ENCODE measurements around the gene ARID4B. TPM values are rescaled to one million over a fixed set of nuclear protein-coding genes. Genes with fewer than 3 reads are reported as not detected.
"Not testable (repeated sequence)": the region's sequence is repeated elsewhere in the genome, so short reads cannot be mapped to it uniquely, and the experiment has no call there.

ARID4B gene
- total RNA-seq, 2 experiments from 2014 or later, result 38.8 to 41.9 TPM

- DNase-seq, result no peak
- ChIA-PET CTCF (interaction anchor here (0.8 to 1.8 kb wide), 8 partner anchors 11 to 142 kb away, joined by 3 to 11 read pairs (median 4); no protein-coding TSS in a partner anchor), POLR2A (no interaction called here)
- Mint-ChIP-seq H3K4me3 (peak overlapping the region; percentile 15), H3K27ac (peak overlapping the region; percentile 73), H3K4me1 (ENCODE audit: low read depth) (peaks cover 70% of the 10 kb centered on the region), H3K9me3 (peaks cover 2% of the 10 kb centered on the region), H3K36me3 (ENCODE audit: low read depth) (peaks cover 8% of the 10 kb centered on the region), H3K27me3 (no peaks in the 10 kb centered on the region)
- ATAC-seq, result peak; percentile 73
- TF ChIP-seq, protein P1, sequence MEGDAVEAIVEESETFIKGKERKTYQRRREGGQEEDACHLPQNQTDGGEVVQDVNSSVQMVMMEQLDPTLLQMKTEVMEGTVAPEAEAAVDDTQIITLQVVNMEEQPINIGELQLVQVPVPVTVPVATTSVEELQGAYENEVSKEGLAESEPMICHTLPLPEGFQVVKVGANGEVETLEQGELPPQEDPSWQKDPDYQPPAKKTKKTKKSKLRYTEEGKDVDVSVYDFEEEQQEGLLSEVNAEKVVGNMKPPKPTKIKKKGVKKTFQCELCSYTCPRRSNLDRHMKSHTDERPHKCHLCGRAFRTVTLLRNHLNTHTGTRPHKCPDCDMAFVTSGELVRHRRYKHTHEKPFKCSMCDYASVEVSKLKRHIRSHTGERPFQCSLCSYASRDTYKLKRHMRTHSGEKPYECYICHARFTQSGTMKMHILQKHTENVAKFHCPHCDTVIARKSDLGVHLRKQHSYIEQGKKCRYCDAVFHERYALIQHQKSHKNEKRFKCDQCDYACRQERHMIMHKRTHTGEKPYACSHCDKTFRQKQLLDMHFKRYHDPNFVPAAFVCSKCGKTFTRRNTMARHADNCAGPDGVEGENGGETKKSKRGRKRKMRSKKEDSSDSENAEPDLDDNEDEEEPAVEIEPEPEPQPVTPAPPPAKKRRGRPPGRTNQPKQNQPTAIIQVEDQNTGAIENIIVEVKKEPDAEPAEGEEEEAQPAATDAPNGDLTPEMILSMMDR (IDR thresholded peaks at IDR 0.05), result no peak
- intact Hi-C loops (cut with micrococcal nuclease), result no loop called here
Observed at GRCh38 chr1:235275223-235275622, 52.8 kb downstream of the ARID4B start.

DNA sequence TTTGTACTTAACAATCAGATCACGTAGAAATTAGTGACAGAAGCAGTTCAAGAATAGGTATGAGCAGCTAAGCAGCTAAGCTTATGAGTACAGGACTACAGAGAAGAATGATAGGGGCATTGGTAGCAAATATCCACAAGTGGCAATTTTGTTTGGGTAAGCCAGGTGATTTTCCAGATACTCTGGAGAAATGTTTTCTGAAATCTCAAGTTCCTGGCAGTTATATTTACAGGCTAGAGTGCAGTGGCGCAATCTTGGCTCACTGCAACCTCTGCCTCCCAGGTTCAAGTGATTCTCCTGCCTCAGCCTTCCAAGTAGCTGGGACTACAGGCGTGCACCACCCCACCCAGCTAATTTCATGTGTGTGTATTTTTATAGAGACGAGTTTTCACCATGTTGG is 55.1 kb downstream of the ARID4B start:
- POLR2A ChIA-PET, result no interaction called here

DNA sequence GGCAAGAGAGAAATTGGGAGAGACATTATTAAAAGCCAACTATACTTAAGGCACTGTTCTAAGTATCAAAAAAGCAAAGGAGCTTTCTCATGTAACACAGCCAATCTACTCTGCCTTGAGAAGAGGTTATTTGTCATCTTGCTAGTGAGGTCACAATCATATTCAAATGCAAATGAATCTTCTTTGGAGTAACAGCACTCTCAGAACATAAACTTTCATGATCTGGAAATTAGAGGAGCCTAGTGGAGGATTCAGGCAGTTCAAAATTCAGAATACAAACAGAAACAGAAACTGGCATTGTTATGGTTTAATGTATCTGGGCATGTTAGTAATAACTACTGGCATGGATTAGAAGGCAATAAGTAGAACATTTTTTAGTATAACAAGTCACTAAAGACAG is 57.4 kb downstream of the ARID4B start:
- H3K36me3 Mint-ChIP-seq (ENCODE audit: low read depth), result peaks cover 1% of the 10 kb centered on the region
- no peak for DNase-seq
- H3K9me3 Mint-ChIP-seq, result peaks cover 2% of the 10 kb centered on the region
- peak overlapping the region; percentile 73 for H3K27ac Mint-ChIP-seq
- no peak overlapping the region for H3K4me3 Mint-ChIP-seq
- intact Hi-C loops (cut with micrococcal nuclease), result no loop called here
- peak; percentile 85 for ATAC-seq
- H3K27me3 Mint-ChIP-seq, result no peaks in the 10 kb centered on the region
- TF ChIP-seq, protein P1 (IDR thresholded peaks at IDR 0.05), result peak; percentile 12
- CTCF ChIA-PET, result interaction anchor here (0.7 to 1.0 kb wide), 3 partner anchors 12 to 146 kb away, joined by 3 to 5 read pairs (median 4); no protein-coding TSS in a partner anchor
- POLR2A ChIA-PET, result interaction anchor here (0.7 to 1.5 kb wide), 4 partner anchors 12 to 59 kb away, joined by 3 to 4 read pairs (median 4); no protein-coding TSS in a partner anchor
- peaks cover 61% of the 10 kb centered on the region for H3K4me1 Mint-ChIP-seq (ENCODE audit: low read depth)

More for the DNA sequence above, 55.1 kb downstream of the ARID4B start:
- no peak overlapping the region for H3K27ac Mint-ChIP-seq
- H3K9me3 Mint-ChIP-seq, result peaks cover 4% of the 10 kb centered on the region
- H3K36me3 Mint-ChIP-seq (ENCODE audit: low read depth), result peaks cover 4% of the 10 kb centered on the region
- H3K4me3 Mint-ChIP-seq, result no peak overlapping the region
- CTCF ChIA-PET, result interaction anchor here (1.4 to 2.4 kb wide), 4 partner anchors 14 to 144 kb away, joined by 4 to 8 read pairs (median 4); no protein-coding TSS in a partner anchor
- no peak for DNase-seq
- H3K27me3 Mint-ChIP-seq, result no peaks in the 10 kb centered on the region
- TF ChIP-seq, protein P1 (IDR thresholded peaks at IDR 0.05), result no peak
- H3K4me1 Mint-ChIP-seq (ENCODE audit: low read depth), result peaks cover 61% of the 10 kb centered on the region
- ATAC-seq, result no peak
- intact Hi-C loops (cut with micrococcal nuclease), result no loop called here

DNA sequence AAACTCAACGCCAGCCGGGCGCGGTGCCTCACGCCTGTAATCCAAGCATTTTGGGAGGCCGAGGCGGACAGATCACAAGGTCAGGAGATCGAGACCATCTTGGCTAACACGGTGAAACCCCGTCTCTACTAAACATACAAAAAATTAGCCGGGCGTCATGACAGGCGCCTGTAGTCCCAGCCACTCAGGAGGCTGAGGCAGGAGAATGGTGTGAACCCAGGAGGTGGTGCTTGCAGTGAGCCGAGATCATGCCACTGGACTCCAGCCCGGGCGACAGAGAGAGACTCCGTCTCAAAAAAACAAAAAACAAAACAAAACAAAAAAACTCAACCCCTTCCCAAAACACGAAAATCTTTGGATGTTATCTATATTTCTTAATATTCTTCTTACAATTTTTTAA is 58.0 kb downstream of the ARID4B start:
- H3K9me3 Mint-ChIP-seq; H3K27me3 Mint-ChIP-seq; H3K4me3 Mint-ChIP-seq; H3K36me3 Mint-ChIP-seq (ENCODE audit: low read depth); H3K27ac Mint-ChIP-seq; intact Hi-C loops (cut with micrococcal nuclease); ATAC-seq; DNase-seq: not testable (repeated sequence)
- peaks cover 57% of the 10 kb centered on the region for H3K4me1 Mint-ChIP-seq (ENCODE audit: low read depth)
- CTCF ChIA-PET, result interaction anchor here (0.7 to 2.1 kb wide), 4 partner anchors 11 to 147 kb away, joined by 3 to 7 read pairs (median 4); no protein-coding TSS in a partner anchor
- POLR2A ChIA-PET, result interaction anchor here (0.7 to 1.5 kb wide), 3 partner anchors 11 to 58 kb away, joined by 3 to 4 read pairs (median 4); no protein-coding TSS in a partner anchor

GRCh38 chr1:235268379-235269125 is 59.4 kb downstream of the ARID4B start:
- intact Hi-C loops (cut with micrococcal nuclease), result no loop called here
- POLR2A ChIA-PET, result interaction anchor here (1.5 kb wide), 1 partner anchor 10 kb away, joined by 3 read pairs; no protein-coding TSS in a partner anchor
- Mint-ChIP-seq H3K4me3 (no peak overlapping the region), H3K36me3 (ENCODE audit: low read depth) (peaks cover 1% of the 10 kb centered on the region), H3K9me3 (peaks cover 2% of the 10 kb centered on the region), H3K4me1 (ENCODE audit: low read depth) (peaks cover 59% of the 10 kb centered on the region), H3K27me3 (no peaks in the 10 kb centered on the region), H3K27ac (peak overlapping the region; percentile 42)
- TF ChIP-seq, protein P1 (IDR thresholded peaks at IDR 0.05), result no peak
- no peak for ATAC-seq
- CTCF ChIA-PET, result interaction anchor here (1.1 to 2.1 kb wide), 4 partner anchors 10 to 147 kb away, joined by 3 to 7 read pairs (median 3); no protein-coding TSS in a partner anchor
- no peak for DNase-seq

Measured in activated CD8-positive, alpha-beta T cell treated with anti-CD3 and anti-CD28 coated beads for 36 hours (primary cell).